Fibroblast of villous mesenchyme (primary cell): Measurements from ENCODE around the gene MACROH2A1. TPM values are rescaled to one million over a fixed set of nuclear protein-coding genes. Genes with fewer than 3 reads are reported as not detected.
A peak's percentile ranks its signal among the peaks of the same experiment; 100 is the strongest.

Experiments used
- DNase-seq: peaks from one replicate; pipeline ENCODE4 v3.0.0-alpha.2; 2010; ENCODE audit warnings: low read depth
- H3K4me3 ChIP-seq: 2 replicates; pipeline ENCODE4 v1.5.1; 2011; ENCODE audit warnings: low read depth, mild to moderate bottlenecking, low read length
- total RNA-seq: library from RNA; depleted of rRNA; stranded (reverse); fragments of >200 nt; gene quantifications from 2 replicates; pipeline ENCODE4 v1.2.3, GENCODE V29; 2012
- TF ChIP-seq, protein P1 (sequence below): IDR thresholded peaks from 2 replicates; pipeline ENCODE4 v1.5.1; 2012; ENCODE audit warnings: low read depth, mild to moderate bottlenecking, low read length; ENCODE audit not compliant: insufficient read depth

MACROH2A1 gene
- total RNA-seq, 1 donor: 161 TPM

DNA sequence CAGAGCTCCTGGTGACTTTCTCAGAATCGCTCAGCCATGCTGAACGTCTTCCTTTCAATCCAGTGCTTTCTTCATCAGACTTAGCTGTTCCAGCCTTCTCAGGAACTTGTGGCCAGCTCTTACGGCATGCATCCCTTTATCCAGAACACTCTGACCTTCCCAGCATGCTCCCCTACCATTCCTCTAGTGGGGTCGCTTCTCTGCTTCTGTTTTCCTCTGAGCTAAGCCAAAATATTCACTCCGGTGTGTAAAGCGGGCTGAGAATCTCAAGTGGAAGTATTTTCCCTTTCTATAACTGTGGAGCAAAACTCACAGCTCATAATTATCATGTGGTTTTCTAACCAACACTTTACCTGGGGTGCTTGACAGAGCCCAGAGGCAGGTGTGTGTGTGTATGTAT is 41.9 kb upstream of the MACROH2A1 start:
- no peak for DNase-seq
- TF ChIP-seq, protein P1, sequence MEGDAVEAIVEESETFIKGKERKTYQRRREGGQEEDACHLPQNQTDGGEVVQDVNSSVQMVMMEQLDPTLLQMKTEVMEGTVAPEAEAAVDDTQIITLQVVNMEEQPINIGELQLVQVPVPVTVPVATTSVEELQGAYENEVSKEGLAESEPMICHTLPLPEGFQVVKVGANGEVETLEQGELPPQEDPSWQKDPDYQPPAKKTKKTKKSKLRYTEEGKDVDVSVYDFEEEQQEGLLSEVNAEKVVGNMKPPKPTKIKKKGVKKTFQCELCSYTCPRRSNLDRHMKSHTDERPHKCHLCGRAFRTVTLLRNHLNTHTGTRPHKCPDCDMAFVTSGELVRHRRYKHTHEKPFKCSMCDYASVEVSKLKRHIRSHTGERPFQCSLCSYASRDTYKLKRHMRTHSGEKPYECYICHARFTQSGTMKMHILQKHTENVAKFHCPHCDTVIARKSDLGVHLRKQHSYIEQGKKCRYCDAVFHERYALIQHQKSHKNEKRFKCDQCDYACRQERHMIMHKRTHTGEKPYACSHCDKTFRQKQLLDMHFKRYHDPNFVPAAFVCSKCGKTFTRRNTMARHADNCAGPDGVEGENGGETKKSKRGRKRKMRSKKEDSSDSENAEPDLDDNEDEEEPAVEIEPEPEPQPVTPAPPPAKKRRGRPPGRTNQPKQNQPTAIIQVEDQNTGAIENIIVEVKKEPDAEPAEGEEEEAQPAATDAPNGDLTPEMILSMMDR: no peak
- H3K4me3 ChIP-seq: no peak overlapping the region

DNA sequence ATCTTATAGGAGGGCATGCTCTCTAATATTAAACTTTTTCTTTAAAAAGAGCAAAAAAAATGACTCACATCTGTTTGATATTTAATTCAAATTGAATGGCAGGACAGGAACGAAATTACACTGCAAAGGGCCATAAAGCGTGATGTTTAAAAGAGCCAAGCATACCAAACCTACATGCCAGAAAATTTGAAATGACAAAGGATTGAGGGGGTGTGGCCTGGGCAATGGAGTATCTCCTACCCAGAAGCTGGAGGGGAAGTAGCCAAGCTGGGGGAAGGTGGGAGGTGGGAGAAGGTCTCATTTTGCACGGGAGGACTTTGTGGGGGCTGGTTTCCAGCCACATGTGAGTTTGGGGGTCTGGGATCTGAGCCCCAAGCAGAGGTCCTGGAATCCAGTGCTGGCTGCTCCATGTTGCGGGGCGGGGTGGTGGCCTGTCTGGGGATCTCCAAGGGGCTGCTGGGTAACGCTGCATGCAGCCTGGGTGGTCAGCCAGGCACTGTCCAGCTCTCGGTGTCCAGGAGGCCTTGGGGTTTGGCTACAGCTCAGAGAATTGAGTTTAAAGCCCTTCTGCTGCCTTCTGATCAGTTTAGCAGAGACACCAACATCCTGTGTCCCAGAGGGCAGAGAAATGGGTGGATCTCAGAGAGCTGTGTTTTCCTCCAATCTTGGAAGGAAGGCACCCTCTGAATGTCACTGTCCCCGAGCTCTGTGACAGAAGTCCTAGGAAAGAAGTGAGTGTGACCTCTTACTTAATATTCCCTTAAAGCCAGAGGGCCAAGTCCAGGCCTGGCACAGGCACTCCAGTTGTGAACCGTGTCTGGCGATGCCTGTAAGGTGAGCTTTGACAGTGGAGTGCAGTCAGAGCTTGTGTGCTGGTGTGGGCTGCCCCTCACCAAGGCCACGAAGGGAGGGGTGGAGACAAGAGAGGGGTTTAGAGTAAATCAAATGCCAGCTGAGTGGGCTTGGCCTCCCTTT is 40.5 kb upstream of the MACROH2A1 start:
- DNase-seq: no peak

DNA sequence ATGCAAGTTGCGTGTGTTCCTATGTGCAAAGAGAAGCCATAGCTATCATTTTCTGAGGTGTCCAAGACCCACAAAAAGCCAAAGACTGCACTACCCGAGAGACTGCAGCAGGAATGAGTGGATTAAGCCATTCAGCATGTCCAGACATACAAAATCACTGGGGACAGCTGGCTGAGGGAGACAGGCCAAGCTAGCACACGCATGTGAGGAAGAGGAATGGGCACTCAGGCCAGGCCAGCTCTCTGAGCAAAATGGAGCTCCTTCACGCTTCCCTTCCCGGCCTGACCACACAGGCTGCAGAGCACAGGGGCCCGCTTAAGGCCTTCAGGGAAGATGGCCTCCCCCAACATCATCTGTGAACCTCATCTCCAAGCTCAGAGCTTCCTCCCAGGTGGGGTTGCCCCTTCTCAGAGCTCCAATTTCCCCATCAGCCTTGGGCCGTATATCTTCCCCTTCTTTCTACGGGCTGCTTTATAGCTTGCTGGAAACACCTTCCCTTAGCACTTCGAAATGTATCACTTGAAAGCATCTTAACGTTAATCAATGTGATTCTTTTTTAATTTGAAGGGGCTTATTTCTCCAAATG is 39.7 kb upstream of the MACROH2A1 start:
- H3K4me3 ChIP-seq: no peak overlapping the region
- TF ChIP-seq, protein P1: no peak
- DNase-seq: no peak

More for the DNA sequence above, 40.5 kb upstream of the MACROH2A1 start:
- TF ChIP-seq, protein P1: no peak
- no peak overlapping the region for H3K4me3 ChIP-seq

DNA sequence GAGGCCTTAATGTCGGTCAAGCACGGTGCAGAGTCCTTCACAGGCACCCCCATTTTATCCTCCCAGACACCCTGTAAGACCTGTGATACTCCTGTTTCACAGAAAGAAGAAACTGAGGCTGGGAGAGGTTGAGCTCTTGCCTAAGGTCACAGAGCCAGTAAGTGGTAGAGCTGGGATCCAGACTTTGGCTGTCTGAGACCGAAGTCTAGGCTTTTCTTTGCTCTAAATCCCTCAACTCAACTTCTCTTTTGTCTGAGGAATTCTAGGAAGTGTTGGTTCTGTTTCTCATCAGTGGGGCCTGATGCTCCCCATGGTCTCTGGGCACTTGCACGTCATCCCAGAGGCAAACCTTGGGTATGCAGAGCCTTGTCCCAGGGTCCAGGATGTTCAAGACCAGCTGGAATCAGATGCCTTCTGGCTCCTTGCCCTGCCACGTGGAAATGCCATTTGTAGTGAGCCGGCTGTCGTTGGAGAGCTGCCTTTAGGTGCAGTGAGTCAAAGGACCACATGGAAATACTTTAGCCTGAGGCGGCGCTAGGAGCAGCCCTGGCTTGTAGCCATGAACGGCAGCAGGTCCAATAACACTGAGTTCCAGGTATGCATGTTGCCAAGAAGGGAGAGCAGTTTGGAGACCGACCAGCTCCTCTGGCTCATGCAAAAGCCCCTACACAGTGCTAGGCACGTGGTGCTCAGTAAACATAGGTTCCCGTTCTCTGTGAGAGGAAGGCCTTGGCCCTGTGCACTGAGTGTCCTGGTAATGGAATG is 38.9 kb upstream of the MACROH2A1 start:
- TF ChIP-seq, protein P1: no peak
- H3K4me3 ChIP-seq: no peak overlapping the region
- peak; percentile 90 for DNase-seq

DNA sequence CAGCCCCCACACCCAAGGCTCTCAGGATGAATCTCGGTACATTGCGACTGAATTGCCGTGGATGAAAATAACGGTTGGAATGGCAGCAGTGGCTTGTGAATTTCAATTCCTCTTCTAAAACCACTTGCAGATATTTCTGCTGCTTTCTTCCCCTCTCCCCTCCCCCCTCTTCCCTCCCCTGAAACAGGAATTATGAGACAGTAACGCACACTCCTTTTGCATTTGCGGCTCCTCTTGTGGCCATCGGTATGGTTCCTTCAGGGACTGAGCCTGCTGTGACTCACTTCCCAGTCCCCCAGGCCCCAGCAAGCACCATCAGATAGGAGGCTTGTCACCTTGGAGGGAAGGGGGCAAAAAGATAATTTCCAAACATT is 38.4 kb upstream of the MACROH2A1 start:
- DNase-seq: no peak
- TF ChIP-seq, protein P1: no peak
- no peak overlapping the region for H3K4me3 ChIP-seq

DNA sequence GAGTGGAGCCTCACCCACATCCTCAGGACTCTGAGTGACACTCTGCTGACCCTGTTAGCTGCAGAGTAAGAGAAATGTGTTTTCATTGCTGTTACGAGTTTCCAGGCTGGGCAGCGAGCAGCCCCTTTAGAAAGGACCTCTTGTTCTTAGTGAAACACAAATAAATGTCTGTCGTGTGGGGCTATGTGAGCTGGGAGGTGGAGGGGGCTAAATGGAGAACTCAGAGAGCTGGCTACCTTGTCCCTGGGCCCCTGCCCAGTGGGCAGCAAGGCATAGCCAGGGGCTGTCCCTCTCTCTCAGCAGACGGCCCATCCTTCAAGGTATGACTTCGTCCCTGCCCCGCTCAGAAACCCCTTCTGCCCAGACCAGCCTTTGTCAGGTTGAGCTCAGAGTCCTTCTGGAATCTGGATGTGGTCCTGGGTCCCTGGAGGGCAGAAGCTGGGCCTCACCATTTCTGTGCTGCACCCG is 38.0 kb upstream of the MACROH2A1 start:
- no peak overlapping the region for H3K4me3 ChIP-seq
- TF ChIP-seq, protein P1: no peak
- DNase-seq: no peak
